Kidney (tissue), 14 donors: ENCODE results near the gene HHIPL1. TPM values are rescaled to one million over a fixed set of nuclear protein-coding genes. Genes with fewer than 3 reads are reported as not detected.

Experiments used
- DNase-seq, 5 donors: peaks; one replicate each; pipeline ENCODE4 v3.0.0-alpha.2; 2013 to 2020
- FAIRE-seq: peaks from 2 replicates; lab custom pipeline; 2012; peaks lifted over from hg19 to GRCh38; lab: Jason Lieb, UNC
- H3K27ac ChIP-seq, 2 donors: one replicate each; pipeline ENCODE4 v1.7.0; 2013; ENCODE audit warnings: low read depth in 2 of 2, low read length in 2 of 2, inconsistent platforms in 1 of 2
- H3K27me3 ChIP-seq: one replicate; pipeline ENCODE4 v1.7.1; 2013; ENCODE audit warnings: low read length, inconsistent platforms; ENCODE audit not compliant: control insufficient read depth, insufficient read depth
- H3K36me3 ChIP-seq, 3 donors: one replicate each; pipeline versions ENCODE4 v1.7.0 to v1.7.1; 2013; ENCODE audit warnings: low read length in 3 of 3, control low read depth in 1 of 3, inconsistent platforms in 1 of 3; ENCODE audit not compliant: insufficient read depth in 3 of 3, control insufficient read depth in 2 of 3
- H3K4me1 ChIP-seq, 3 donors: one replicate each; pipeline versions ENCODE4 v1.7.0 to v1.7.1; 2013; ENCODE audit warnings: low read length in 3 of 3, inconsistent platforms in 1 of 3, low read depth in 1 of 3; ENCODE audit not compliant: control insufficient read depth in 2 of 3, insufficient read depth in 2 of 3
- H3K4me3 ChIP-seq, 3 donors: one replicate each; pipeline versions ENCODE4 v1.7.0 to v1.8.1; 2013; ENCODE audit warnings: low read length in 3 of 3, control low read depth in 1 of 3, inconsistent platforms in 1 of 3
- H3K9ac ChIP-seq, 3 donors: one replicate each; pipeline versions ENCODE4 v1.7.0 to v1.7.1; 2013; ENCODE audit warnings: low read length in 3 of 3, control low read depth in 1 of 3, inconsistent platforms in 1 of 3
- H3K9me3 ChIP-seq, 3 donors: one replicate each; pipeline versions ENCODE4 v1.7.0 to v1.7.1; 2013; ENCODE audit warnings: low read length in 3 of 3, control low read depth in 1 of 3, inconsistent platforms in 1 of 3; ENCODE audit not compliant: control insufficient read depth in 2 of 3, insufficient read depth in 1 of 3
- intact Hi-C: fragments of 100-400 bp; cut with DNase I; formaldehyde crosslinking; loops from one replicate; pipeline ENCODE4 v1.11.1; 2022
- polyA plus RNA-seq: library from polyadenylated mRNA; stranded (reverse); fragments of 350-450 nt; fragmentation: Illumina TruSeq; extraction: RNeasy Lipid Tissue Mini Kit (QIAGEN cat#74804); gene quantifications from one replicate; pipeline ENCODE4 v1.2.3, GENCODE V29; 2014; ENCODE audit warnings: low read depth, low replicate concordance; ENCODE audit not compliant: insufficient read depth
- total RNA-seq: library from RNA; stranded (reverse); fragmentation: NEBNext Ultra II Directional; extraction: Animal tissue kit (Norgen Biotek cat#: 25700); gene quantifications from one replicate; pipeline ENCODE4 v1.2.1, GENCODE V29; 2021
- TF ChIP-seq, protein P1 (sequence below): IDR thresholded peaks from 3 replicates; pipeline ENCODE4 v1.5.1; 2012; ENCODE audit warnings: mild to moderate bottlenecking, moderate library complexity, borderline replicate concordance; ENCODE audit not compliant: insufficient read depth; ENCODE audit errors: extremely low read depth
- donor health status: control.
- donor health status: control.
- donor health status: control.
- donor health status: control.
- donor health status: control.
- donor health status: DM: yes; HTN: yes; CAD: no.
- donor health status: Normal renal cell carcinoma (clear cell type).

The HHIPL1 gene
- total and polyA plus RNA-seq, 2 donors from 2014 or later = 0.32 to 0.88 TPM

DNA sequence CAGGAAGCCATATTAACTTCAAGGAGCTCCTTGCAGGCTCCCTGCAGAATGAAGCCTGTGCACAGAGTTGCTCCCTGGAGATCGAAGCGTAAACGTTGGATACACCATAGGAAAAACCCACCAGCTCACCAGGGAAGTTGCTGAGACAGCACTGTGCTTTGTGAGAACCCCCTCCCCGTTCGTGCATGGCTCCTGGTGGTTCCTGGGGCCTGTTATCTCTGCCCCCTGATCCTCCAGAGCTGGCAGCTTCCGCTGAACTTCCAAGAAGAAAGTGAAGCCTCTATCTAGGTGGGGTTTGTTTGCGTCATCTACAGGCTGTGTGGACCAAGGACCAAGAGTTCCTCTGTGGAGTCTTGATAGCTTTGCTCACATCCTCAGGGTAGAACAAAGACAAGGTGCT is 38.6 kb upstream of the HHIPL1 start:
- intact Hi-C loops = no loop called here
- Histone ChIP-seq H3K27ac (no peak overlapping the region), H3K4me3 (no peak overlapping the region), H3K27me3 (no peaks in the 10 kb centered on the region), H3K9me3 (no peaks in the 10 kb centered on the region), H3K4me1 (peaks cover 0 to 18% (median 3%) of the 10 kb centered on the region in 3 donors), H3K9ac (no peak overlapping the region), H3K36me3 (no peaks in the 10 kb centered on the region)
- DNase-seq (no peak), FAIRE-seq (no peak)
- TF ChIP-seq, protein P1, sequence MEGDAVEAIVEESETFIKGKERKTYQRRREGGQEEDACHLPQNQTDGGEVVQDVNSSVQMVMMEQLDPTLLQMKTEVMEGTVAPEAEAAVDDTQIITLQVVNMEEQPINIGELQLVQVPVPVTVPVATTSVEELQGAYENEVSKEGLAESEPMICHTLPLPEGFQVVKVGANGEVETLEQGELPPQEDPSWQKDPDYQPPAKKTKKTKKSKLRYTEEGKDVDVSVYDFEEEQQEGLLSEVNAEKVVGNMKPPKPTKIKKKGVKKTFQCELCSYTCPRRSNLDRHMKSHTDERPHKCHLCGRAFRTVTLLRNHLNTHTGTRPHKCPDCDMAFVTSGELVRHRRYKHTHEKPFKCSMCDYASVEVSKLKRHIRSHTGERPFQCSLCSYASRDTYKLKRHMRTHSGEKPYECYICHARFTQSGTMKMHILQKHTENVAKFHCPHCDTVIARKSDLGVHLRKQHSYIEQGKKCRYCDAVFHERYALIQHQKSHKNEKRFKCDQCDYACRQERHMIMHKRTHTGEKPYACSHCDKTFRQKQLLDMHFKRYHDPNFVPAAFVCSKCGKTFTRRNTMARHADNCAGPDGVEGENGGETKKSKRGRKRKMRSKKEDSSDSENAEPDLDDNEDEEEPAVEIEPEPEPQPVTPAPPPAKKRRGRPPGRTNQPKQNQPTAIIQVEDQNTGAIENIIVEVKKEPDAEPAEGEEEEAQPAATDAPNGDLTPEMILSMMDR = no peak

DNA sequence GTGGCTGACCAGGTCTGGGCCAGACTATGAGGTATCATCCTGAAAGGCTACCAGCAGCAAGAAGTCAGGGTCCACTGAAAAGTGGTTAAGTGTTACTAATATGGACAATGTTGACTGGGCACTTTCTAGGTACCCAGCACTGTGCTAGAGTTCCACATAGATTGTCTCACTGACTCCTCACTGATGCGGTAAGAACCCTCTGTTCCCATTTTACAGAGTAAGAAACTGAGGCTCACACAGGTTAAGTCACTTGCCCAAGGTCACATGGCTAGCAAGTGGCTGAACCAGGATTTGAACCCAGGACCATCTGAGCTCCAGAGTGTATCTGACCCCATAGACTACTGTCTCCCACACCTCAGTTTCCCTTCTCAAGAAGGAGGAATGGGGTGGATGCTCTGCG is 36.3 kb upstream of the HHIPL1 start:
- H3K27ac ChIP-seq = no peak overlapping the region
- intact Hi-C loops = no loop called here
- DNase-seq (no peak), FAIRE-seq (no peak)
- peaks cover 0 to 6% (median 0%) of the 10 kb centered on the region in 3 donors for H3K4me1 ChIP-seq
- no peaks in the 10 kb centered on the region for H3K9me3 ChIP-seq
- no peak overlapping the region for H3K9ac ChIP-seq
- TF ChIP-seq, protein P1 = no peak
- H3K4me3 ChIP-seq = no peak overlapping the region
- no peaks in the 10 kb centered on the region for H3K36me3 ChIP-seq
- H3K27me3 ChIP-seq = no peaks in the 10 kb centered on the region

DNA sequence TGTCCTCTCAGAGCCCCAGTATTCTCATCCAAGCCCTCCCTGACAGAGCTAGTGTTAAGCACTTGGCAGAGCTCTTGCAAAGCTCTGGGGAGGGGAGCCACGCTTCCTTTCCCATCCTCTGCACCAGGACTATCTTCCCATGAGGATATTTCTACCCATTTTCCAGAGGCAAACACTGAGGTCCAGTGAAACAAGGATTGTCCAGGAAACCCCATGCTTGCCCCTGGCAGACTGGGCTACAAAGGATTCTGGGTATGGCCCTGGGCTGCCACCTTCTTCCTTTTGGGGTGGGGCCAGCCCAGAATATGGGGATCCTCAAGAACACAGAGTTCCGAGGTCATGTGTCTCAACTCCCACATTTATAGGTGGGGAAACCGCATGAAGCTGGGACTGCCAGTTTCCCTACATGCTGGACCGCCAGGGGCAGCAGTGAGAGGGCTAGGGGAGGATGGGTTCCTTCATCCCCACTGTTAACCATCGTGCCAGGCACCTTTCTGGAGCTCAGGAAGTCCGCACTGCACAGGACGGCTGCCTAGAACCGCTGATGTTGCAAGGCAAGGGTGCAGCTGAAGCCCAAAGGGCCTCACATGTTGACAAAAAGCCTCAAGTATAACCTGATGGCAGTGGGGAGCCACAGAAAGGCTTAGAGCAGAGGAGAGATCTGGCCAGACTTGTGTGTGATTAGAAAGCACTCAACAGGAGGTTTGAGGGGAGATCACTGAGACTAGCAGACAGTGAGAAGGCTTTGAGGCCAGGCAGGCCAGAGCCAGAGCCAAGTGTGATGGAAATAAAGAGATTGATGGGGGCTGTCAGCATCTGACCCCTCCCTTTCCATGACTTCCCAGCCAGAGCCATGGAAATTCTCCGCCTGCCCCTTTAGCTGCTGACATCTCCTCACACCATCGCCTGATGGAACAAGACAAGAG is 35.4 kb upstream of the HHIPL1 start:
- Histone ChIP-seq H3K27ac (no peak overlapping the region), H3K9me3 (no peaks in the 10 kb centered on the region), H3K27me3 (no peaks in the 10 kb centered on the region), H3K36me3 (no peaks in the 10 kb centered on the region), H3K9ac (no peak overlapping the region), H3K4me3 (no peak overlapping the region), H3K4me1 (peaks cover 0 to 6% (median 0%) of the 10 kb centered on the region in 3 donors)
- FAIRE-seq (no peak), DNase-seq (no peak)
- intact Hi-C loops = no loop called here
- TF ChIP-seq, protein P1 = peak; percentile 10
